Inflammatory macrophage treated with lipopolysaccharide for 1 hour (primary cell): ENCODE data around the gene GRAMD1C.

ENCODE experiments used
- DNase-seq, 2 donors: peaks; one replicate each; pipeline ENCODE4 v3.0.0-alpha.2; 2020 to 2022

The GRAMD1C gene

DNA sequence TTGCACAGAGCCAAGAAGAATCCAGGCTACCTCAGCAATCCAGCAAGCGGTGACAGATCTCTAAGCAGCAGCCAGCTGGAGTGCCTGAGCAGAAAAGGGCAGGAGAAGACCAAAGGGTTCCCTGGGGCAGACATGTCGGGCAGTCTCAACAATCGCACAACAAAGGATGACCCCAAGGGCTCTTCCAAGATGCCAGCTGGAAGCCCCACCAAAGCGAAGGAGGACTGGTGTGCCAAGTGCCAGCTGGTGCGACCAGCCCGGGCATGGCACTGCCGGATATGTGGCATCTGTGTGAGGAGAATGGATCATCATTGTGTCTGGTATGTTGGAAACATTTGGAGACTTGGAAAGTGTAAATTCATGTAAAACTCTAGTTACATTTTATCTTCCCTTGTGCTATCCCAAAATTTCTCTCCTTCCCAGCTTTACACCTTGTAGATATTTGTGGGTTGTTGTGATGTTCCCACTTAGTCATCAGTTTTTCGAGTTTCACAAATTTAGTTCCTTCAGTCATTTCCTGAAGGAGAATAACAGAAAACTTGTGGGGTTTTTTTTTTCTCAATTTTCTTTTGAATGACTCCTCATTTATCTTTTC is 115.6 kb downstream of the GRAMD1C start:
- DNase-seq = no peak

DNA sequence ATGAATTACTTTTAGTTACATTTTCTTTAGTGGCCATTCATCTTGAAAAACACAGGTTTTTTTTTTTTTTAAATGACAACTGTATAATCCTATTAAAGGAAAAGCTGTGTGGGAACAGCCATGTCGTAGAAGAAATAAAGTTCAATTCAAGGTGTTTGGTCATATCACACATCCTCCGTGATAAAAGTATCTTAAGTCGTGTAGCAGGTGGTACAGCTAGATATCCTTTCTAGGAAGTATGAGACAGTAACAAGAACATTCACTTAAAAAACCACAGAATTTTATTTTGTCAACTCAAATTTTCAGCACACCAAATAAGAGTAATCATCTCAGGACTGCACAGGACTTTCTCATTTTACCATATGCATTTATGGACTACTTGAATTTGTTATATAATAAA is 125.3 kb downstream of the GRAMD1C start:
- DNase-seq = no peak

DNA sequence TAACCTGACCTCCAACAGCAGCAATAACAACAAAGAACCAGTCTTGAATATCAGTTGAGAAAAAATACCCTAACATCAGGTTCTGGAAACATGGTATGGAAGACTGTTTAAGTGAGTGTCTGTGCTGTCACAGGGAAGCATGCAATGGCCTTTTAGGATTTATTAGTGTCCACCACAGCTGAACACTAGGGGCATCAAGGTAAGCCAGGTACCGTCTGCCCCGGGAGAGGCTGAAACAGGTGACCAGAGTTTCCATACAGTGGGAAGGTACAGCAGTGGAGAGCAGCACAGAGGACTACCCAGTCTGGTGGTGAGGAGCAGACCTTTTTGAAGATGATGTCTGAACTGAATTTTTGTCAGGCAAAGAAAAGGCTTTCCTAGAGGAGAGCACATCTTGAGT is 127.6 kb downstream of the GRAMD1C start:
- DNase-seq = no peak

DNA sequence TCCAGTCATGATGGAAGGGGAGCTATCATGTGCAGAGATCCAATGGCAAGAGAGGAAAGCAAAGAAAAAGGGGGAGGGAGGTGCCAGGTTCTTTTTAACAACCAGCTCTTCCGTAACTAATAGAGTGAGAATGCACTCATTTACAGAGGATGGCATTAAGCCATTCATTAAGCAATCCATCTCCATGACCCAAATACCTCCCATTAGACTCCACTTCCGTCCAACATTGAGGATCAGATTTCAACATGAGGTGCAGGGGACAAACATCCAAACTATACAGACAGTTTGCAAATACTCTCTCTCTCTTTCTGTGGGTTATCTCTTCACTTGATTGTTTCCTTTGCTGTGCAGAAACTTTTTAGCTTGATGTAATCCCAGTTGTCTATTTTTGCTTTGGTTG is 130.4 kb downstream of the GRAMD1C start:
- DNase-seq = no peak

DNA sequence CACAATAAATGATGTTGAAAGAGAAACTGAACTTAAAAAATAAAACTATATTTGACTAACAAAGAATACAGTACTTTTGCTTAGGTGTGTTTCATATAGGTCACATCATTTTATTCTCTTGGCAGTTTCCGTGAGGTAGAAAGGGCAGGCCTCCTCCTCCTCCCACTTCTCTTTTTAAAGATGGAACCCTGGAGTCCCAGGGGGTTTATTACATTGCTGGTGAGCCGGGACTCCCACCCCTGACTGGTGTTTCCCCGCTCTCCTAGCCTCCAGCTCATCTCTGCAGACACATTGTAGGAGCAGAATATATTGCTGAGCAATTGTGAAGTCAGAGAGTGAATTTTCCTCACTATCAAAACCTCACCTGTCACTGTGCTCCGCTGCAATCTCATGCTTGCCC is 139.2 kb downstream of the GRAMD1C start:
- DNase-seq = no peak

DNA sequence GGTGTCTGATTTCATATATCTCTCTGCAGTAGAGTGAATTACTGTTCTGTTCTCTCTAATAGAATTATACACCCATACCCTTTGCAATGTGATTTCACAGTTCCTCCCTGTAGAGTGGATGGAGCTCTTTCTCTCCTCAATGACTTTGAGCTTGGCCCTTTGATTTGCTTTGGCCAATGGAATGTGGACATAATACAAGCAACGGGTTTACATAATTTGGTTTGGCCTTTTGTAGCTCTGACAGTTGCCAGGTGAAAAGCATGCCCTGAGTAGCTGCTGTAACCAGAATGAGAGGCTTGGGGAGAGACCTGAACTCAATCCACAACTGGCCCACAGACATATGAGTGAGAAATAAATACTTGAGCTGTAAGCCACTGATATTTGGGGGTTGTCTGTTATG is 141.3 kb downstream of the GRAMD1C start:
- DNase-seq = no peak

DNA sequence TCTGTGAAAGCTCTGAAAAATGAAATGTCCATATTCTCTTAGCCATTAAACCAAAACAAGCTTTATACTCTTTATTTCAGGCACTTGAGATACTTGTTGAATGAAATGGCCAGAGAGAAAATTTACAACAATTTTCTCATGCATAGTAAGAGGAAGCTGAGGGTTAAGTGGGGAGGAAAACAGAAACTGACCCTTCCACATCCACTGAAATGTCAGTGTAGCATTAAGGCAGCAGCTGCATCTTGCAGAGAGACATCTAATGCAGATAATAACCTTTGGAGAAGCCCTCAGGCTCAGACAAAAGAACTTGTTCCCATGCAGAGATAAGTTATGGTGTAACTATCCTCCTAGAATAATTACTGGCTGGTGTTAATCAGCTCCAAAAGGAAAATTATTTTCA is 143.2 kb downstream of the GRAMD1C start:
- DNase-seq = no peak

DNA sequence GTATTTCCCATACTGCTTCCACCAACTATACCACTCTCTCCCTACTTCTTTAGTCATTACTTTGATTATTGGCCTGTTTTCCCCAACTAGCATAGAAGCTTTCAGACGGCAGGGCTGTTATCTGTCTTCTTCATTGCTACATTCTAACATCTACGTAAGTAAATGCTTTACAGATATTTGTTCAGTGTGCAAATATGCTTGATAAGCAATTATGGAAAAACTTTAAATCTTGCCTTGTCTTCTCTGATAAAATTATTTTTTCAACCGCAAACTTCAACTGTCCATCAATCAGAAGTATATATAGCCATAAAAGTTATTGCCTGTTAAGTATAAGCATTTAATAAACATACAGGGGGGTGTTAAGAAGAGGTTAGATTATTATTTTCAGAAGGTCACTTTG is 145.0 kb downstream of the GRAMD1C start:
- no peak for DNase-seq

DNA sequence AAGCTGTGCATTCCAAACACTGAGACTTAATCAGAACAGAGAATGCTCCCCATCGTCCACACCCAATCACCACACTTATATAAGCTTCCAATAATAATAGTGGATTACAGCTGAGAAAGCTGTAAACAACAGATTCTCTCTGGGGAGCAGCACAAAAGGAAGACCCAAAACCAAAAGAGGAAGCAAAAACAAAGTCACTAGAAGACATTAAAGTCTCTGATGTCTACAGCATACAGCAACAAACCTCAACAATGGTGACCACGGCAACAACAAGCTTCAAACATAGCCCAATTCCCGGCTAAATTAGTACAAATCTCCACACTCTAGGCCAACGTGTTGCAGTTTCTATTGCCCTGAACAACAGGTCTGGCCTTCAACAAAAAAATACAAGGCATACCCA is 147.0 kb downstream of the GRAMD1C start:
- DNase-seq = no peak
